Tibial nerve (tissue), 4 donors: ENCODE measurements around the gene KIF1A. TPM values are rescaled to one million over a fixed set of nuclear protein-coding genes. Genes with fewer than 3 reads are reported as not detected.

ENCODE experiments used
- DNase-seq, 2 donors: peaks; one replicate each; pipeline ENCODE4 v3.0.0-alpha.2; 2019; ENCODE audit warnings: low spot score in 2 of 2
- H3K27ac ChIP-seq, 4 donors: fragments of 200-600 bp; sonication (generic) in 3 of 4; one replicate each; pipeline ENCODE4 v1.5.1; 2017 to 2019; ENCODE audit warnings: mild to moderate bottlenecking in 1 of 4
- H3K27me3 ChIP-seq, 2 donors: fragments of 200-600 bp; sonication (generic) in 1 of 2; one replicate each; pipeline versions ENCODE4 v1.5.1 to v1.6.0; 2017 to 2019
- H3K36me3 ChIP-seq, 3 donors: fragments of 200-600 bp; sonication (generic); one replicate each; pipeline ENCODE4 v1.5.1; 2018 to 2019
- H3K4me1 ChIP-seq, 4 donors: fragments of 200-600 bp; sonication (generic) in 3 of 4; one replicate each; pipeline ENCODE4 v1.5.1; 2017 to 2019
- H3K4me3 ChIP-seq, 4 donors: fragments of 200-600 bp; sonication (generic) in 3 of 4; one replicate each; pipeline ENCODE4 v1.5.1; 2017 to 2019; ENCODE audit warnings: mild to moderate bottlenecking in 1 of 4, moderate library complexity in 1 of 4
- H3K9me3 ChIP-seq, 4 donors: fragments of 200-600 bp; sonication (generic) in 3 of 4; one replicate each; pipeline ENCODE4 v1.5.1; 2017 to 2019
- EP300 ChIP-seq, 2 donors: sonication (generic); formaldehyde crosslinking; IDR thresholded peaks; one replicate each; pipeline ENCODE4 v1.6.1; 2017; ENCODE audit warnings: antibody characterized with exemption in 2 of 2, mild to moderate bottlenecking in 1 of 2
- POLR2A ChIP-seq, 2 donors: fragments of 450-650 bp; IDR thresholded peaks; one replicate each; pipeline ENCODE4 v1.6.1; 2017; ENCODE audit warnings: antibody characterized with exemption in 2 of 2, mild to moderate bottlenecking in 2 of 2, moderate library complexity in 2 of 2
- WGBS, 2 donors: methylation state at CpG; one replicate each; pipeline ENCODE4 v1.1.5; 2018; 5-methylcytosine and 5-hydroxymethylcytosine counted together
- total RNA-seq, 4 donors: library from RNA; depleted of rRNA; stranded (reverse); fragments of >200 nt; gene quantifications; one replicate each; pipeline ENCODE4 v1.1.0, GENCODE V29; 2016
- TF ChIP-seq, protein P1 (sequence below), 5 experiments: fragments of 200-600 bp in 3 of 5; fragments of 450-650 bp in 2 of 5; sonication (generic) in 3 of 5; IDR thresholded peaks; one replicate each; pipeline ENCODE4 v1.5.1; 2016 to 2019; ENCODE audit warnings: antibody characterized with exemption in 5 of 5, mild to moderate bottlenecking in 3 of 5, moderate library complexity in 2 of 5

Gene KIF1A
- total RNA-seq, 4 donors from 2014 or later = 31.9 to 82.2 (median 45.3) TPM

DNA sequence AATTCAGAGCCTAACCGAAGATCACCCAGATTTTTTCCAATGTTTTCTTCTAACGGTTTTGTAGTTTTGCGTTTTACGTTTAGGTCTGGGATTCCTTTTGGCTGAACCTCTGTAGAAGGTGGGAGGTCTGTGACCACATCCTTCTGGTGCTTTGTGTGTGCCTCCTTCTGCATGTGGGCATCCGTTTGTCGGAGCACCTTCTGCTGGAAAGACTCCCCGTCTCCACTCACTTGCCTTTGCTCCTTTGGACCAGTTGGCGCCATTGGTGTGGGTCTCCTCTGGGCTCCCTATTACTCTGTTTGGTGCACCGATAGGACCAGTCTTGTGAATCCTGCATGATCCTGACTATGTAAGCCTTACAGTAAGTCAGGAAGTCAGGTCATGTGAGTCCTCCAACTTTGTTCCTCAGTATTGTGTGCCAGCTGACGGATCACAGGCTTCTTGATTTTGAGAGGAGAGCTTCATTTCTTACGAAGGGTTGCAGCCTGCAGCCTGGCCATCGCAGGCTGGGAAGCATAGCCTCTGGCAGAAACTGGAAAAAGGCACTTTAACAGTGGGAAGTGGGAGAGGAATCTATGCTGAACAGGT lies 114.7 kb downstream of the KIF1A start:
- no peak for TF ChIP-seq EP300 (IDR thresholded peaks at IDR 0.05)
- TF ChIP-seq POLR2A (IDR thresholded peaks at IDR 0.05) = no peak
- TF ChIP-seq, protein P1, sequence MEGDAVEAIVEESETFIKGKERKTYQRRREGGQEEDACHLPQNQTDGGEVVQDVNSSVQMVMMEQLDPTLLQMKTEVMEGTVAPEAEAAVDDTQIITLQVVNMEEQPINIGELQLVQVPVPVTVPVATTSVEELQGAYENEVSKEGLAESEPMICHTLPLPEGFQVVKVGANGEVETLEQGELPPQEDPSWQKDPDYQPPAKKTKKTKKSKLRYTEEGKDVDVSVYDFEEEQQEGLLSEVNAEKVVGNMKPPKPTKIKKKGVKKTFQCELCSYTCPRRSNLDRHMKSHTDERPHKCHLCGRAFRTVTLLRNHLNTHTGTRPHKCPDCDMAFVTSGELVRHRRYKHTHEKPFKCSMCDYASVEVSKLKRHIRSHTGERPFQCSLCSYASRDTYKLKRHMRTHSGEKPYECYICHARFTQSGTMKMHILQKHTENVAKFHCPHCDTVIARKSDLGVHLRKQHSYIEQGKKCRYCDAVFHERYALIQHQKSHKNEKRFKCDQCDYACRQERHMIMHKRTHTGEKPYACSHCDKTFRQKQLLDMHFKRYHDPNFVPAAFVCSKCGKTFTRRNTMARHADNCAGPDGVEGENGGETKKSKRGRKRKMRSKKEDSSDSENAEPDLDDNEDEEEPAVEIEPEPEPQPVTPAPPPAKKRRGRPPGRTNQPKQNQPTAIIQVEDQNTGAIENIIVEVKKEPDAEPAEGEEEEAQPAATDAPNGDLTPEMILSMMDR (IDR thresholded peaks at IDR 0.05) = no peak
- no peak overlapping the region for H3K4me3 ChIP-seq
- H3K4me1 ChIP-seq = no peaks in the 10 kb centered on the region
- no peak overlapping the region for H3K27ac ChIP-seq
- H3K9me3 ChIP-seq = no peaks in the 10 kb centered on the region
- DNase-seq = no peak
- peaks cover 0 to 49% of the 10 kb centered on the region in 2 donors for H3K27me3 ChIP-seq
- WGBS, 2 donors = 79% methylated on average over 12 of the region's 12 CpGs
- H3K36me3 ChIP-seq = no peaks in the 10 kb centered on the region

DNA sequence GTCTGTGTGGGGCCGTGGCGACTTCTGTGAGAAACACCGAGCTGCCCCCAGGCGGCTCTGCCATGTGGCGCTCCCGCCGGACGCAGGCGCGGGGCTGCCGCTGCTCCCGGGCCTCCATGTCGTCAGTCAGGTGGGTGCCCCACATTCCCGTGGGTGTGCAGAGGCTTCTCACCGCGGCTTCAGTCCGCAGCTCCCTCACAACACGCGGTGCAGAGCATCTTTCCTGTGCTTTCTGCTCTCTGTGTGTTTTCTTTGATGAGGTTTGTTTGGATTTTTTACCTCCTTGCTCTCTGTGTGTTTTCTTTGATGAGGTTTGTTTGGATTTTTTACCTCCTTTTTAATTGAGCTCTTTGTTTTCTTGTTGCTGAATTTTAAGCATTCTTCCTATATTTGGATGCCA lies 115.4 kb downstream of the KIF1A start:
- no peaks in the 10 kb centered on the region for H3K9me3 ChIP-seq
- H3K36me3 ChIP-seq = no peaks in the 10 kb centered on the region
- DNase-seq = no peak
- peaks cover 0 to 45% of the 10 kb centered on the region in 2 donors for H3K27me3 ChIP-seq
- no peak overlapping the region for H3K27ac ChIP-seq
- TF ChIP-seq POLR2A (IDR thresholded peaks at IDR 0.05) (no peak), EP300 (IDR thresholded peaks at IDR 0.05) (no peak)
- no peak overlapping the region for H3K4me3 ChIP-seq
- H3K4me1 ChIP-seq = no peaks in the 10 kb centered on the region
- 59% methylated on average over 19 of the region's 19 CpGs for WGBS, 2 donors

DNA sequence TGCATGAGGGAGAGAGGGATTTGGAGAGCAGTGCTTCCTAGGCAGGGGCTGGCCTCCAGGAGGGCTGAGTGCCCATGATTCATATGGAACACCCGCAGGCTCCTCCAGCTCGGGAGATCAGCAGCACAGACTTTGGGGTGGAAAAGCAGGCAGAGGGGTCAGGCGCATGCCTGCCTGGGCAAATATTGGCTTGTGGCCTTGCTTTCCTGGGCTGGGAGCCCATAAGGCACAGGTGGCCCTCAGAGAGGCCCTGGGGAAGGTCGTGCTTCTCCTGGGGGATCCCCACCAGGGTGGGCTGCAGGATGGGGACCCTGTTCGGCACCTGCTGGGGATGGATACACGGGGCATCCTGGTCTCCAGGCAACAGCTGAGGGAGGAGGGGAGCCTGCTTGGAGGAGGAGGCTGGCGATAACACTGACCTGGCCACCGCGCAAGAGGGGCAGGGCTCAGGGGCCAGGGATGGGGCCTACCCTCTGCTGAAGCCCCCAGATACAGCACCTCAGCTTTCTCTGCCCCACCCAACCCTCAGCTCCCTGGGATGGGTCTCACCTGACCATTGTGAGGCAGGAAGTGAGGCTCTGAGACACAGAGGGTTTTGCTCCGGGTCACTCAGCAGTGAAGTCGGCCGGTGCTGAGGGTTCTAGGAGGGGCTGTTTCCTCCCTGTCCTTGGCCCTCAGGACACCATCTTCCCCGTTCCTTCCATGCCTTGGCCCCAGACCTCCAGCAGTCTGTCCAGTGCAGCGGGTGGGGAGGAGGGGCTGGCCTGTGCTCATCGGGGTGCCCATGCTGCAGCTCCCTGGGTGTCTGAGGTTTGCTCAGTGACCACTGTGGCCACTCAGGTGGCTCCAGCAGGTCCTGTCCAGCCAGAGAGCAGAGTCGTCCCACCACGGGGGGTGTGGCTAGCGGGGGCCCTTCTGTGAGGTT lies 116.3 kb downstream of the KIF1A start:
- TF ChIP-seq, protein P1 (IDR thresholded peaks at IDR 0.05) = no peak
- Histone ChIP-seq H3K4me1 (no peaks in the 10 kb centered on the region), H3K27me3 (peaks cover 0 to 40% of the 10 kb centered on the region in 2 donors), H3K9me3 (no peaks in the 10 kb centered on the region), H3K36me3 (no peaks in the 10 kb centered on the region), H3K27ac (no peak overlapping the region), H3K4me3 (no peak overlapping the region)
- no peak for DNase-seq
- 70 to 74% methylated on average over 14 to 18 of the region's 18 CpGs for WGBS, 2 donors

DNA sequence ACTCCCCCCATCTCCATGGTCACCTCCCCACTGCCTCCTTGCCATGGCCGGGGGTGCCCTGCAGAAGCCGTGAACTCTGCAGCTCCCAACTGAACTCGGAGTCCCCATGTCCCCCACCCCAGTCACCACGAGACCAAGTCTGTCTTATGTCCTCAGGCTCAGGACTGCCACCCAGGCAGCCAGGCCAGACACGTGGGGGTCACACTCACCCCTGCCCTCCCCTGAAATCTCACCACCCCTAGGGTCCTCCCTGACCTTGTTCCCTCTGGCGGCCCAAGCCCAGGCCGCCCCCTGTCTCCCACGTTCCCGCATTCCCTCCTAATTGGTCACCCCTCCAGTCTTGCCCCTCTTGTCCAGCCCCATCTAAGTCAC lies 117.4 kb downstream of the KIF1A start:
- no peaks in the 10 kb centered on the region for H3K4me1 ChIP-seq
- H3K4me3 ChIP-seq = no peak overlapping the region
- H3K9me3 ChIP-seq = no peaks in the 10 kb centered on the region
- H3K36me3 ChIP-seq = no peaks in the 10 kb centered on the region
- no peak for DNase-seq
- H3K27ac ChIP-seq = no peak overlapping the region
- TF ChIP-seq POLR2A (IDR thresholded peaks at IDR 0.05) (no peak), EP300 (IDR thresholded peaks at IDR 0.05) (no peak)
- TF ChIP-seq, protein P1 (IDR thresholded peaks at IDR 0.05) = no peak
- peaks cover 0 to 35% of the 10 kb centered on the region in 2 donors for H3K27me3 ChIP-seq
- 78 to 79% methylated on average over 9 of the region's 9 CpGs for WGBS, 2 donors

DNA sequence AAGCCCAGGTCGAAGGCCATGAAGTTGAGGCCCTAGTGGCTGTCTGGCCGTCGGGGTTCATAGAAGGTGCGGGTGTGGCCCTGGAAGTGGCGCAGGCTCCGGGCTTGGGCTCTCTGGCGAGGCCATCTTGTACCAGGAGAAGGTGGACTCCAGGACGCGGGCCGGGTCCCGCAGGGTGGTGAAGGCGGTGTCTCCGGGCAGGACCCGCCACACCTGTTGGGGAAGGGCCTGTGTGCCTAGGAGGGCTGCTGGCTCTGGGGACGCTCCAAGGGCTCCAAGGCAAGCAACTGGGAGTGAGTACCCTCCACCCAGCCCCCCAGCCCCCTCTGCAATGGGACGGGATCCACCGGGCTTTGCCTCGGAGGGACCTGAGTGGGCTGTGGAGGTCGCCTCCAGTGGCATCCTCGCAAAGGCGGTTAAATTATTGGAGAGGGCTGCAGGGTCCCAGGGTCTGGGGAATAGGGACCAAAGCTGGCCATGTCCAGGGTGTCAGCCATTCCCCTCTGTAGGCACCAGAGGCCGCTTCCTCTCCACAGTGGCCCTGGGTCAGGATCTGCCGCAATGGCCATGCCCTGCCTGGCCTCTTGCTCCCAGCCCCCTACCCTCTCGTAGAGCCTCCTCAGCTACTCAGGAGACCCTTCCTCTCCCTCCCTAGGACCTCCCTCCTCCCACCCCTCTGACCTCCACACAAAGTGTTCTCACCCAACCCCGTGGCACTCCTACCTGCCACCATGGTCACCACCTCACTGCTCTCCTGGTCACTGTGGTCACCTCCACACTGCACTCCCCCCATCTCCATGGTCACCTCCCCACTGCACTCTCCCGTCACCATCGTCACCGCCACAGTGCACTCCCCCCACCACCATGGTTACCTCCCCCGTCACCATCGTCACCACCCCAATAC lies 118.0 kb downstream of the KIF1A start:
- Histone ChIP-seq H3K9me3 (no peaks in the 10 kb centered on the region), H3K27me3 (peaks cover 0 to 28% of the 10 kb centered on the region in 2 donors), H3K4me3 (no peak overlapping the region), H3K36me3 (no peaks in the 10 kb centered on the region), H3K4me1 (no peaks in the 10 kb centered on the region), H3K27ac (no peak overlapping the region)
- WGBS, 2 donors = 91 to 92% methylated on average over 29 to 30 of the region's 30 CpGs
- DNase-seq = no peak
- no peak for TF ChIP-seq POLR2A (IDR thresholded peaks at IDR 0.05)
- no peak for TF ChIP-seq EP300 (IDR thresholded peaks at IDR 0.05)
- TF ChIP-seq, protein P1 (IDR thresholded peaks at IDR 0.05) = no peak
